Sigmoid colon (tissue), 4 donors: ENCODE measurements around the gene CYP46A1.

ENCODE experiments used
- EP300 ChIP-seq, 4 donors: sonication (generic); formaldehyde crosslinking; IDR thresholded peaks; one replicate each; pipeline ENCODE4 v1.6.1; 2017; ENCODE audit warnings: antibody characterized with exemption in 4 of 4
- POLR2A ChIP-seq, 2 donors: fragments of 450-650 bp; IDR thresholded peaks; one replicate each; pipeline ENCODE4 v1.6.1; 2016; ENCODE audit warnings: antibody characterized with exemption in 2 of 2, mild to moderate bottlenecking in 2 of 2, moderate library complexity in 2 of 2
- POLR2AphosphoS5 ChIP-seq, 4 donors: sonication (generic); formaldehyde crosslinking; IDR thresholded peaks; one replicate each; pipeline ENCODE4 v1.6.1; 2017; ENCODE audit warnings: antibody characterized with exemption in 4 of 4
- TF ChIP-seq, protein P1 (sequence below), 4 experiments: fragments of 450-650 bp in 3 of 4; fragments of 200-600 bp in 1 of 4; IDR thresholded peaks; one replicate each; pipeline ENCODE4 v1.5.1; 2016 to 2019; ENCODE audit warnings: antibody characterized with exemption in 4 of 4, mild to moderate bottlenecking in 3 of 4, moderate library complexity in 2 of 4

DNA sequence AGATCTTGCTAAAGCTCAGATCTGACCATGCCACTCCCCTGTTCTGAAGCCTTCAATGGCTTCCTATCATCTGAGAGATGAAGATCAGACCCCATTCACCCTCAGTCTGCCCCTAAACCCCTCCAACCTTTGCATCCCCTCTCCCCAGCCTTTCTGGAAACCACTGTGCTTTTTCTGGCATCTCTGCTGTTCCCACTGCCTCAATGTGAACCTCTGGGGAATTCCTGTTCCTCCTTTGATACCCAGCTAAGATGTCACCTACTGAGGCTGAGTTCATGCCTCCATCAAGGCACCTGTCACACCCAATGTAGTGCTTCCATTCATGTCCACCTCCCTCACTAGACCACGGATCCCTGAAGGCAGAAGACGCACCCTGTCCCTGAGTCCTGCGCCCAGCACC lies 19.3 kb downstream of the CYP46A1 start:
- TF ChIP-seq POLR2A (IDR thresholded peaks at IDR 0.05) (no peak), EP300 (IDR thresholded peaks at IDR 0.05) (no peak), POLR2AphosphoS5 (IDR thresholded peaks at IDR 0.05) (no peak)
- TF ChIP-seq, protein P1, sequence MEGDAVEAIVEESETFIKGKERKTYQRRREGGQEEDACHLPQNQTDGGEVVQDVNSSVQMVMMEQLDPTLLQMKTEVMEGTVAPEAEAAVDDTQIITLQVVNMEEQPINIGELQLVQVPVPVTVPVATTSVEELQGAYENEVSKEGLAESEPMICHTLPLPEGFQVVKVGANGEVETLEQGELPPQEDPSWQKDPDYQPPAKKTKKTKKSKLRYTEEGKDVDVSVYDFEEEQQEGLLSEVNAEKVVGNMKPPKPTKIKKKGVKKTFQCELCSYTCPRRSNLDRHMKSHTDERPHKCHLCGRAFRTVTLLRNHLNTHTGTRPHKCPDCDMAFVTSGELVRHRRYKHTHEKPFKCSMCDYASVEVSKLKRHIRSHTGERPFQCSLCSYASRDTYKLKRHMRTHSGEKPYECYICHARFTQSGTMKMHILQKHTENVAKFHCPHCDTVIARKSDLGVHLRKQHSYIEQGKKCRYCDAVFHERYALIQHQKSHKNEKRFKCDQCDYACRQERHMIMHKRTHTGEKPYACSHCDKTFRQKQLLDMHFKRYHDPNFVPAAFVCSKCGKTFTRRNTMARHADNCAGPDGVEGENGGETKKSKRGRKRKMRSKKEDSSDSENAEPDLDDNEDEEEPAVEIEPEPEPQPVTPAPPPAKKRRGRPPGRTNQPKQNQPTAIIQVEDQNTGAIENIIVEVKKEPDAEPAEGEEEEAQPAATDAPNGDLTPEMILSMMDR (IDR thresholded peaks at IDR 0.05) = no peak
